ENCODE data around the gene UNC79. TPM values are rescaled to one million over a fixed set of nuclear protein-coding genes. Genes with fewer than 3 reads are reported as not detected.

Gene UNC79
- total and polyA plus RNA-seq, 2 experiments from 2014 or later = 0.04 TPM; not detected in 1

- no peak overlapping the region for H3K27ac ChIP-seq
- TF ChIP-seq EZH2phosphoT487 (IDR thresholded peaks at IDR 0.05; ENCODE audit: insufficient read depth, low read depth) (no peak), EZH2 (IDR thresholded peaks at IDR 0.05; ENCODE audit: insufficient read depth, poor library complexity, severe bottlenecking) (no peak)
- no peak overlapping the region for H2AFZ ChIP-seq
- H3K36me3 ChIP-seq (ENCODE audit: low read depth) = no peaks in the 10 kb centered on the region
- WGBS, 2 experiments (ENCODE audit: low coverage in 1 of 2, low lambda C conversion rate in 2 of 2, missing lambda C conversion rate in 2 of 2) = 57 to 65% methylated on average over 6 of the region's 6 CpGs
- H3K9me3 ChIP-seq (ENCODE audit: low read depth) = no peaks in the 10 kb centered on the region
- H3K4me3 ChIP-seq = no peak overlapping the region
- H3K79me2 ChIP-seq (ENCODE audit: insufficient read depth) = no peaks in the 10 kb centered on the region
- no peaks in the 10 kb centered on the region for H3K4me1 ChIP-seq (ENCODE audit: insufficient read depth)
- in situ Hi-C loops (cut with MboI) = no loop called here
- no peak overlapping the region for H3K9ac ChIP-seq
- no peaks in the 10 kb centered on the region for H4K20me1 ChIP-seq (ENCODE audit: insufficient read depth)
- no peak for DNase-seq
- H3K9me2 ChIP-seq (ENCODE audit: insufficient read depth) = no peaks in the 10 kb centered on the region
- no peaks in the 10 kb centered on the region for H3K27me3 ChIP-seq (replicated peaks; ENCODE audit: insufficient read depth)
- H3F3A ChIP-seq (ENCODE audit: insufficient read depth) = no peaks in the 10 kb centered on the region
- H3K4me2 ChIP-seq (ENCODE audit: unreplicated experiment) = no peak overlapping the region
Observed at GRCh38 chr14:93733631-93734030, 302.9 kb downstream of the UNC79 start.

GRCh38 chr14:93734086-93734822, 303.5 kb downstream of the UNC79 start:
- Histone ChIP-seq H3K9ac (no peak overlapping the region), H3K36me3 (ENCODE audit: low read depth) (no peaks in the 10 kb centered on the region), H4K20me1 (ENCODE audit: insufficient read depth) (no peaks in the 10 kb centered on the region), H3K27ac (no peak overlapping the region), H3K27me3 (replicated peaks; ENCODE audit: insufficient read depth) (no peaks in the 10 kb centered on the region), H3K4me3 (no peak overlapping the region), H3K9me3 (ENCODE audit: low read depth) (no peaks in the 10 kb centered on the region), H3F3A (ENCODE audit: insufficient read depth) (no peaks in the 10 kb centered on the region), H2AFZ (no peak overlapping the region), H3K4me2 (ENCODE audit: unreplicated experiment) (no peak overlapping the region), H3K9me2 (ENCODE audit: insufficient read depth) (no peaks in the 10 kb centered on the region), H3K4me1 (ENCODE audit: insufficient read depth) (no peaks in the 10 kb centered on the region), H3K79me2 (ENCODE audit: insufficient read depth) (no peaks in the 10 kb centered on the region)
- TF ChIP-seq EZH2 (IDR thresholded peaks at IDR 0.05; ENCODE audit: insufficient read depth, poor library complexity, severe bottlenecking) = no peak
- TF ChIP-seq EZH2phosphoT487 (IDR thresholded peaks at IDR 0.05; ENCODE audit: insufficient read depth, low read depth) = no peak
- 77 to 78% methylated on average over 24 to 25 of the region's 25 CpGs for WGBS, 2 experiments (ENCODE audit: low coverage in 1 of 2, low lambda C conversion rate in 2 of 2, missing lambda C conversion rate in 2 of 2)
- in situ Hi-C loops (cut with MboI) = no loop called here
- DNase-seq = no peak

- Histone ChIP-seq H3F3A (ENCODE audit: insufficient read depth) (no peaks in the 10 kb centered on the region), H3K79me2 (ENCODE audit: insufficient read depth) (no peaks in the 10 kb centered on the region), H3K4me1 (ENCODE audit: insufficient read depth) (no peaks in the 10 kb centered on the region), H3K9ac (no peak overlapping the region), H3K4me2 (ENCODE audit: unreplicated experiment) (no peak overlapping the region), H4K20me1 (ENCODE audit: insufficient read depth) (no peaks in the 10 kb centered on the region), H3K9me3 (ENCODE audit: low read depth) (no peaks in the 10 kb centered on the region), H3K4me3 (no peak overlapping the region), H3K36me3 (ENCODE audit: low read depth) (no peaks in the 10 kb centered on the region), H2AFZ (no peak overlapping the region), H3K27ac (no peak overlapping the region), H3K9me2 (ENCODE audit: insufficient read depth) (no peaks in the 10 kb centered on the region), H3K27me3 (replicated peaks; ENCODE audit: insufficient read depth) (no peaks in the 10 kb centered on the region)
- DNase-seq = no peak
- in situ Hi-C loops (cut with MboI) = no loop called here
- WGBS, 2 experiments (ENCODE audit: low coverage in 1 of 2, low lambda C conversion rate in 2 of 2, missing lambda C conversion rate in 2 of 2) = 73 to 77% methylated on average over 12 of the region's 12 CpGs
- TF ChIP-seq EZH2 (IDR thresholded peaks at IDR 0.05; ENCODE audit: insufficient read depth, poor library complexity, severe bottlenecking) (no peak), EZH2phosphoT487 (IDR thresholded peaks at IDR 0.05; ENCODE audit: insufficient read depth, low read depth) (no peak)
Observed at GRCh38 chr14:93735206-93735605, 304.5 kb downstream of the UNC79 start.

- WGBS, 2 experiments (ENCODE audit: low coverage in 1 of 2, low lambda C conversion rate in 2 of 2, missing lambda C conversion rate in 2 of 2) = 63 to 68% methylated on average over 10 of the region's 10 CpGs
- no peak for DNase-seq
Observed at GRCh38 chr14:93736378-93737014, 305.8 kb downstream of the UNC79 start.

More at GRCh38 chr14:93736378-93737014, 305.8 kb downstream of the UNC79 start:
- no peak overlapping the region for H3K4me3 ChIP-seq
- no peaks in the 10 kb centered on the region for H3K9me3 ChIP-seq (ENCODE audit: low read depth)
- no peaks in the 10 kb centered on the region for H3K9me2 ChIP-seq (ENCODE audit: insufficient read depth)
- H3K4me1 ChIP-seq (ENCODE audit: insufficient read depth) = no peaks in the 10 kb centered on the region
- H3K4me2 ChIP-seq (ENCODE audit: unreplicated experiment) = no peak overlapping the region
- no peak overlapping the region for H3K9ac ChIP-seq
- no peak overlapping the region for H3K27ac ChIP-seq
- H2AFZ ChIP-seq = no peak overlapping the region
- H4K20me1 ChIP-seq (ENCODE audit: insufficient read depth) = no peaks in the 10 kb centered on the region
- TF ChIP-seq EZH2phosphoT487 (IDR thresholded peaks at IDR 0.05; ENCODE audit: insufficient read depth, low read depth) (no peak), EZH2 (IDR thresholded peaks at IDR 0.05; ENCODE audit: insufficient read depth, poor library complexity, severe bottlenecking) (no peak)
- no peaks in the 10 kb centered on the region for H3F3A ChIP-seq (ENCODE audit: insufficient read depth)
- in situ Hi-C loops (cut with MboI) = no loop called here
- H3K79me2 ChIP-seq (ENCODE audit: insufficient read depth) = no peaks in the 10 kb centered on the region
- H3K27me3 ChIP-seq (replicated peaks; ENCODE audit: insufficient read depth) = no peaks in the 10 kb centered on the region
- no peaks in the 10 kb centered on the region for H3K36me3 ChIP-seq (ENCODE audit: low read depth)
